Stimulated activated CD8-positive, alpha-beta memory T cell treated with anti-CD3 and anti-CD28 coated beads, Interleukin-15, amount 100 ng/mL, for 4 hours (primary cell): Measurements from ENCODE around the gene SLC29A2.
"Not testable (repeated sequence)": the region's sequence is repeated elsewhere in the genome, so short reads cannot be mapped to it uniquely, and the experiment has no call there.

Experiments used
- DNase-seq, 2 donors: peaks; one replicate each; pipeline ENCODE4 v3.0.0-alpha.2; 2020; ENCODE audit warnings: low read depth in 2 of 2

SLC29A2 gene

GRCh38 chr11:66334605-66335442, 36.7 kb downstream of the SLC29A2 start:
- no peak for DNase-seq

- no peak for DNase-seq
Observed at GRCh38 chr11:66333896-66334604, 37.5 kb downstream of the SLC29A2 start.

GRCh38 chr11:66333220-66333877, 38.2 kb downstream of the SLC29A2 start:
- DNase-seq, result no peak

- DNase-seq, result no peak
Observed at GRCh38 chr11:66332371-66333219, 39.0 kb downstream of the SLC29A2 start.

GRCh38 chr11:66331542-66332370, 39.8 kb downstream of the SLC29A2 start:
- DNase-seq, result no peak

GRCh38 chr11:66330931-66331330, 40.6 kb downstream of the SLC29A2 start:
- DNase-seq, result no peak

- no peak for DNase-seq
Observed at GRCh38 chr11:66329165-66329673, 42.3 kb downstream of the SLC29A2 start.

- DNase-seq, result peak; percentile 60 to 61
Observed at GRCh38 chr11:66328302-66329144, 43.0 kb downstream of the SLC29A2 start.

- DNase-seq, result no peak
Observed at GRCh38 chr11:66328031-66328301, 43.6 kb downstream of the SLC29A2 start.

- no peak for DNase-seq
Observed at GRCh38 chr11:66327171-66328030, 44.2 kb downstream of the SLC29A2 start.

- DNase-seq, result no peak
Observed at GRCh38 chr11:66326261-66327111, 45.1 kb downstream of the SLC29A2 start.

- no peak for DNase-seq
Observed at GRCh38 chr11:66325263-66325671, 46.3 kb downstream of the SLC29A2 start.

- no peak for DNase-seq
Observed at GRCh38 chr11:66324664-66325063, 46.9 kb downstream of the SLC29A2 start.

GRCh38 chr11:66323684-66324083, 47.9 kb downstream of the SLC29A2 start:
- DNase-seq, result no peak

- DNase-seq, result no peak
Observed at GRCh38 chr11:66322732-66323427, 48.7 kb downstream of the SLC29A2 start.

GRCh38 chr11:66321606-66322005, 50.0 kb downstream of the SLC29A2 start:
- no peak for DNase-seq

GRCh38 chr11:66320748-66321147, 50.8 kb downstream of the SLC29A2 start:
- DNase-seq, result not testable (repeated sequence)
